ENCODE measurements around the gene TCEA2. TPM values are rescaled to one million over a fixed set of nuclear protein-coding genes. Genes with fewer than 3 reads are reported as not detected.

The TCEA2 gene
- total RNA-seq, 4 donors from 2014 or later = 22.8 to 59.0 (median 43.6) TPM

- intact Hi-C loops (cut with DNase I) = no loop called here
- Histone ChIP-seq H3K9me3 (no peaks in the 10 kb centered on the region), H3K4me1 (peaks cover 28 to 48% (median 43%) of the 10 kb centered on the region in 4 donors), H3K36me3 (no peaks in the 10 kb centered on the region), H3K27me3 (peaks cover 0 to 54% (median 4%) of the 10 kb centered on the region in 4 donors), H3K27ac (replicated peaks in 1 of 4) (peak overlapping the region; percentile 42 to 76 (median 72)), H3K4me3 (peak overlapping the region; percentile 14 to 45 (median 16))
- no peak for DNase-seq (ENCODE audit: extremely low spot score)
- 60% methylated on average over 16 of the region's 33 CpGs for WGBS
- TF ChIP-seq CTCF (IDR thresholded peaks at IDR 0.05) = peak; percentile 60 to 92 (median 64)
- TF ChIP-seq POLR2A (IDR thresholded peaks at IDR 0.05; ENCODE audit: low read depth) = no peak
- TF ChIP-seq POLR2AphosphoS5 (IDR thresholded peaks at IDR 0.05) = no peak
- TF ChIP-seq EP300 (IDR thresholded peaks at IDR 0.05) = no peak
These were observed 5.1 kb upstream of the TCEA2 start for GRCh38 chr20:64057628-64058498.

- peaks cover 0 to 47% (median 2%) of the 10 kb centered on the region in 4 donors for H3K27me3 ChIP-seq
- intact Hi-C loops (cut with DNase I) = no loop called here
- no peak overlapping the region for H3K27ac ChIP-seq (replicated peaks in 1 of 4)
- H3K9me3 ChIP-seq = no peaks in the 10 kb centered on the region
- no peak for TF ChIP-seq EP300 (IDR thresholded peaks at IDR 0.05)
- TF ChIP-seq POLR2A (IDR thresholded peaks at IDR 0.05; ENCODE audit: low read depth) = no peak
- no peak for TF ChIP-seq CTCF (IDR thresholded peaks at IDR 0.05)
- TF ChIP-seq POLR2AphosphoS5 (IDR thresholded peaks at IDR 0.05) = no peak
- H3K4me1 ChIP-seq = peaks cover 23 to 44% (median 39%) of the 10 kb centered on the region in 4 donors
- H3K4me3 ChIP-seq = no peak overlapping the region
- DNase-seq (ENCODE audit: extremely low spot score) = no peak
- no peaks in the 10 kb centered on the region for H3K36me3 ChIP-seq
- 87% methylated on average over 11 of the region's 12 CpGs for WGBS
These were observed 4.5 kb upstream of the TCEA2 start for GRCh38 chr20:64058536-64058935.

- Histone ChIP-seq H3K27ac (replicated peaks in 1 of 4) (peak overlapping the region; percentile 84 to 87 (median 86)), H3K27me3 (peaks cover 0 to 10% (median 0%) of the 10 kb centered on the region in 4 donors), H3K4me3 (peak overlapping the region; percentile 78 to 93 (median 82)), H3K4me1 (peaks cover 26 to 48% (median 41%) of the 10 kb centered on the region in 4 donors), H3K36me3 (no peaks in the 10 kb centered on the region), H3K9me3 (no peaks in the 10 kb centered on the region)
- intact Hi-C loops (cut with DNase I) = no loop called here
- TF ChIP-seq POLR2AphosphoS5 (IDR thresholded peaks at IDR 0.05) (no peak), CTCF (IDR thresholded peaks at IDR 0.05) (no peak), EP300 (IDR thresholded peaks at IDR 0.05) (no peak), POLR2A (IDR thresholded peaks at IDR 0.05; ENCODE audit: low read depth) (no peak)
- WGBS = 100% methylated on average over 1 of the region's 5 CpGs
- DNase-seq (ENCODE audit: extremely low spot score) = no peak
These were observed 762 bp upstream of the TCEA2 start for GRCh38 chr20:64062276-64062595.

DNA sequence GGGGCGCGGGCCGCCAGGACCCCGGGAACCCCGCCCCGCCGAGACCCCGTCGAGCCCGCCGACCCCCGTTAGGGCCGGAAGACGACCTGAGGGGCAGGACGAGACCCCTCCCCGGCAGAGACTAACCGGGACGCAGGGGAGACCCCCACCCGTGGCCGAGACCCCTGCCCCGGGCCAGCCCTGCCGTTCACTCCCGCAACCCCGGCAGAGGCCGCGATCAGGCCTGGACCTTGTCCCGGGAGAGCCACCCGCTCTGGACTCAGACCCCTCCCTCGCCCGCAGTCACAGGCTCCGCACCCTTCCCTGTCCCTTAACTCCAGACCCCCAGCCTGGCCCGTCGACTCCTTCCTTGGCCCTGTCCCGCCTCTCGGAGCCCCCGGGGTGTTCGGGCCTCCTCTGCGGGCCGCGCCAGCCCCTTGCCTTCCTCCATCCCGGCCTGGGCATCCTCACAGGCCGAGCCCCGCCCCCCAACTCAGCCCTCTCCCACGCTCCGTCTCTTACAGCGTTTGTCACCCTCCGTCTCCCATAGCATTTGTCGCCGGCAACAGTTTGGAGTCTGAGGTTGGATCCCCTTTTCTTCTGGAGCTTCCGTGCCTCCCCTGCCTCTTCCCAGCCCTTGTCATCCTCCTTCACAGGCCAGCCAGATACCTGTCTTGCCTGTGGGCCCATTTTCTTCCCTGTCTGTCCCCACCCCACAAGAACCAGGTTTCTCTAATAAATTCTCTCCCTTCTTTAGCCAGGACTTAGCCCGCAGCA lies 569 bp downstream of the TCEA2 start:
- peak overlapping the region; percentile 84 to 87 (median 86) for H3K27ac ChIP-seq (replicated peaks in 1 of 4)
- WGBS = 2% methylated on average over 36 of the region's 51 CpGs
- intact Hi-C loops (cut with DNase I) = no loop called here

More for the DNA sequence above, 569 bp downstream of the TCEA2 start:
- peaks cover 0 to 4% (median 0%) of the 10 kb centered on the region in 4 donors for H3K36me3 ChIP-seq
- H3K4me1 ChIP-seq = peaks cover 22 to 38% (median 33%) of the 10 kb centered on the region in 4 donors
- no peak for DNase-seq (ENCODE audit: extremely low spot score)
- peak overlapping the region; percentile 78 to 93 (median 82) for H3K4me3 ChIP-seq
- no peaks in the 10 kb centered on the region for H3K27me3 ChIP-seq
- TF ChIP-seq CTCF (IDR thresholded peaks at IDR 0.05) (no peak), EP300 (IDR thresholded peaks at IDR 0.05) (no peak), POLR2AphosphoS5 (IDR thresholded peaks at IDR 0.05) (no peak)
- no peaks in the 10 kb centered on the region for H3K9me3 ChIP-seq

Measured in esophagus muscularis mucosa (tissue), 4 donors.